ENCODE results near the gene THSD7B.

DNA sequence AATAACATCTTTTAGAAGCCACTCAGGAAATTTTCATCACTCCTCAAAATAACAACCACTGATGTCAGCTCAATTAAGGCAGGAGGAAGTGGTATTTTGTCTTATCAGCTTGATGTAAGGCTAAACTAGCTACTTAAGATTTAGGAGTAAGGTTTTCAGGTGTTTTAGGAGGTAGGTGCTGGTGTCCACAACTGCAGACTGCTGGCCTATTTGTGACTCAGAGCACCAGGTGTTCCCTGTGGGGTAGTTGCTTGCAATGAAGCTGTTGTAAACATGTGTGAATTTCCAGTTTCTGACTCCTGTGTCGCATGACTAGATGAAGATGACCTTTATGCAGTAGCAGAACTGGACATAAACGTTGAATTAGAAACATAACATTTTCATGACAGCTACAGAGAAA, 164.2 kb downstream of the THSD7B start:
- TF ChIP-seq CTCF (IDR thresholded peaks at IDR 0.05 in 8 of 11, conservative IDR thresholded peaks at IDR 0.05 in 3 of 11) (no peak), POLR2A (IDR thresholded peaks at IDR 0.05) (no peak)

All from spleen (tissue), 7 donors.